ENCODE results near the gene ATOH7. TPM values are rescaled to one million over a fixed set of nuclear protein-coding genes. Genes with fewer than 3 reads are reported as not detected.
"Not testable (repeated sequence)": the region's sequence is repeated elsewhere in the genome, so short reads cannot be mapped to it uniquely, and the experiment has no call there.

ATOH7 gene
- total RNA-seq, 1 experiment from 2014 or later, result not detected

DNA sequence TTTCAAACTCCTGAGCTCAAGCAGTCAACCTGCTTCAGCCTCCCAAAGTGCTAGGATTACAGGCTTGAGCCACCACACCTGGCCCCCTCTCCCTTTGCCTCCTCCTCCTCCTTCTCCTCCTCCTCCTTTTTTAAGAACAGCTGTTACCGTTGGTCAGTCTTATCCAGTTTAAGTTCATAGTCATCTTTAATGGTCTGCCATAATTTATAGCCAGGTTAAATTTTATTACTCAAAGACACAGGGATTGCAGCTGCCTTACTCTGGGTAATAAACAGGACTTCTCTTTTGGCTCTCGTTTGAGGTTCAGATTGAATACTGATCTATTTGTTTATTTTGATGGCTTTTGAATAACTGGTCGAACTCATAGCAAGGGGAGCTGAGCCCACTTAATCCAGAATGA, 35.2 kb downstream of the ATOH7 start:
- CTCF ChIA-PET, result no interaction called here
- no peak for DNase-seq
- POLR2A ChIA-PET (ENCODE audit: unreplicated experiment), result no interaction called here

DNA sequence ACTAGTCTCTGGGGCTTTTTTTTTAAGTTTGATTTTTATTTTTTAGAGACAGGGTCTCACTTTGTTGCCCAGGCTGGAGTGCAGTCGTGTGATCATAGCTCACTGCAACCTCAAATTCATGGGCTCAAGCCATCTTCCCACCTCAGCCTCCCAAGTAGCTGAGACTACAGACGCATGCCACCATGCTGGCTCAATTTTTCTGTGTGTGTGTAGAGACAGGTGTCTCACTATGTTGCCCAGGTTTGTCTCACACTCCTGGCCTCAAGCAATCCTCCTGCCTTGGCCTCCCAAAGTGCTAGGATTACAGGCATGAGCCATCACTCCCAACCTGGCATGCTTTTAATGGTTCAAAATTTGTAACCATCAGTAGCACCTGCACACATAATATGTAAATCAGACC, 36.1 kb downstream of the ATOH7 start:
- H3K27me3 ChIP-seq (ENCODE audit: insufficient read depth, low read depth); BruUV-seq (replicated peaks); H4K20me1 ChIP-seq (ENCODE audit: insufficient read depth); H2AFZ ChIP-seq; H3K4me1 ChIP-seq (replicated peaks; ENCODE audit: insufficient read depth); H3K9me2 ChIP-seq (ENCODE audit: insufficient read depth); H3K4me2 ChIP-seq; H3K27ac ChIP-seq; CTCF ChIA-PET; H3K79me2 ChIP-seq (ENCODE audit: low read depth); intact Hi-C loops (cut with micrococcal nuclease; ENCODE audit: unreplicated experiment); H3K9me3 ChIP-seq (ENCODE audit: insufficient read depth, low read depth); H3K36me3 ChIP-seq (ENCODE audit: low read depth); H3K4me3 ChIP-seq; POLR2A ChIA-PET (ENCODE audit: unreplicated experiment); DNase-seq; H3F3A ChIP-seq (ENCODE audit: insufficient read depth, low read depth): not testable (repeated sequence)

More for the DNA sequence above, 35.2 kb downstream of the ATOH7 start:
- Histone ChIP-seq H3K36me3 (ENCODE audit: low read depth) (no peaks in the 10 kb centered on the region), H3K4me2 (no peak overlapping the region), H2AFZ (no peak overlapping the region), H3K4me1 (replicated peaks; ENCODE audit: insufficient read depth) (peaks cover 8% of the 10 kb centered on the region; the same call in 1 of the 2 replicates), H3K79me2 (ENCODE audit: low read depth) (no peaks in the 10 kb centered on the region), H3K4me3 (no peak overlapping the region), H3K9me3 (ENCODE audit: insufficient read depth, low read depth) (0 out of 2 replicates have a peak, but pooled peaks cover under 1% of the 10 kb centered on the region), H4K20me1 (ENCODE audit: insufficient read depth) (no peaks in the 10 kb centered on the region), H3K9me2 (ENCODE audit: insufficient read depth) (no peaks in the 10 kb centered on the region), H3K27me3 (ENCODE audit: insufficient read depth, low read depth) (no peaks in the 10 kb centered on the region), H3K27ac (no peak overlapping the region), H3F3A (ENCODE audit: insufficient read depth, low read depth) (no peaks in the 10 kb centered on the region)
- TF ChIP-seq, protein P1, sequence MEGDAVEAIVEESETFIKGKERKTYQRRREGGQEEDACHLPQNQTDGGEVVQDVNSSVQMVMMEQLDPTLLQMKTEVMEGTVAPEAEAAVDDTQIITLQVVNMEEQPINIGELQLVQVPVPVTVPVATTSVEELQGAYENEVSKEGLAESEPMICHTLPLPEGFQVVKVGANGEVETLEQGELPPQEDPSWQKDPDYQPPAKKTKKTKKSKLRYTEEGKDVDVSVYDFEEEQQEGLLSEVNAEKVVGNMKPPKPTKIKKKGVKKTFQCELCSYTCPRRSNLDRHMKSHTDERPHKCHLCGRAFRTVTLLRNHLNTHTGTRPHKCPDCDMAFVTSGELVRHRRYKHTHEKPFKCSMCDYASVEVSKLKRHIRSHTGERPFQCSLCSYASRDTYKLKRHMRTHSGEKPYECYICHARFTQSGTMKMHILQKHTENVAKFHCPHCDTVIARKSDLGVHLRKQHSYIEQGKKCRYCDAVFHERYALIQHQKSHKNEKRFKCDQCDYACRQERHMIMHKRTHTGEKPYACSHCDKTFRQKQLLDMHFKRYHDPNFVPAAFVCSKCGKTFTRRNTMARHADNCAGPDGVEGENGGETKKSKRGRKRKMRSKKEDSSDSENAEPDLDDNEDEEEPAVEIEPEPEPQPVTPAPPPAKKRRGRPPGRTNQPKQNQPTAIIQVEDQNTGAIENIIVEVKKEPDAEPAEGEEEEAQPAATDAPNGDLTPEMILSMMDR (conservative IDR thresholded peaks at IDR 0.05), result no peak
- TF ChIP-seq EZH2 (IDR thresholded peaks at IDR 0.05; ENCODE audit: low read depth), result no peak
- intact Hi-C loops (cut with micrococcal nuclease; ENCODE audit: unreplicated experiment), result no loop called here
- BruUV-seq (replicated peaks), result no TSS peak

DNA sequence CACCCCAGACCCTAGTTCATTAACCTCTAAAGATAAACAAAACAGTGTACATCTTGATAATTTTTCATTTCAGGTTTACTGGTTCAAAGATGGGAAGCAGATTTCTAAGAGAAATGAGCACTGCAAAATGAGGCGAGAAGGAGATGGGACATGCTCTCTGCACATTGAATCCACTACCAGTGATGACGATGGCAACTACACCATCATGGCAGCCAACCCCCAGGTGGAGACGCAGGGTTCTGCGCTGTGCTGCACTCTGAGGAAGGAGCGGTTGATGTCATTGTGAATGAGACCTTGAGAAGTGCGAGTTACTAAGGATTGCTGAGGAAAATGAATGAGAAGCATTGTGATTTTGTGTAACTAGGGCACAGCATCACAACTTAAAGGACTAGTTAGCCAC, 37.6 kb downstream of the ATOH7 start:
- H3K4me1 ChIP-seq (replicated peaks; ENCODE audit: insufficient read depth), result peaks cover 8% of the 10 kb centered on the region; the same call in 1 of the 2 replicates
- H3K4me3 ChIP-seq, result no peak overlapping the region
- no peaks in the 10 kb centered on the region for H3F3A ChIP-seq (ENCODE audit: insufficient read depth, low read depth)
- H3K27me3 ChIP-seq (ENCODE audit: insufficient read depth, low read depth), result no peaks in the 10 kb centered on the region
- H3K9me2 ChIP-seq (ENCODE audit: insufficient read depth), result no peaks in the 10 kb centered on the region
- no peak overlapping the region for H2AFZ ChIP-seq
- no peak overlapping the region for H3K4me2 ChIP-seq
- DNase-seq, result no peak
- no peaks in the 10 kb centered on the region for H4K20me1 ChIP-seq (ENCODE audit: insufficient read depth)
- H3K27ac ChIP-seq, result no peak overlapping the region
- no TSS peak for BruUV-seq (replicated peaks)
- peaks cover 5% of the 10 kb centered on the region; the same call in 1 of the 2 replicates for H3K9me3 ChIP-seq (ENCODE audit: insufficient read depth, low read depth)
- no peaks in the 10 kb centered on the region for H3K36me3 ChIP-seq (ENCODE audit: low read depth)
- no peaks in the 10 kb centered on the region for H3K79me2 ChIP-seq (ENCODE audit: low read depth)
- CTCF ChIA-PET, result no interaction called here
- POLR2A ChIA-PET (ENCODE audit: unreplicated experiment), result no interaction called here
- intact Hi-C loops (cut with micrococcal nuclease; ENCODE audit: unreplicated experiment), result no loop called here
- TF ChIP-seq EZH2 (IDR thresholded peaks at IDR 0.05; ENCODE audit: low read depth), result no peak
- TF ChIP-seq, protein P1 (conservative IDR thresholded peaks at IDR 0.05), result no peak

DNA sequence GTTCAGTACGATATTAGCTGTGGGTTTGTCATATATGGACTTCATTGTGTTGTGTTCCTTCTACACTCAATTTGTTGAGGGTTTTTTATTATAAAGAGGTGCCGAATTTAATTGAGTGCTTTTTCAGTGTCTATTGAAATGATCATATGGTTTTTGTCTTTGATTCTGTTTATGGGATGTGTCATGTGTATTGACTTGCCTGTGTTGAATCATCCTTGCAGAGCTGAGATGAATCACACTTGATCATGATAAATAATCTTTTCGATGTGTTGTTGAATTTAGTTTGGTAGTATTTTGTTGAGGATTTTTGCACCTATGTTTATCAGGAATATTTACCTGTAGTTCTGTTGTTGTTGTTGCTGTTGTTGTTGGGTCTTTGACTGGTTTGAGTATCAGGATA, 39.8 kb downstream of the ATOH7 start:
- TF ChIP-seq EZH2 (IDR thresholded peaks at IDR 0.05; ENCODE audit: low read depth), result no peak
- TF ChIP-seq, protein P1 (conservative IDR thresholded peaks at IDR 0.05), result no peak
- ChIA-PET POLR2A (ENCODE audit: unreplicated experiment) (no interaction called here), CTCF (no interaction called here)
- intact Hi-C loops (cut with micrococcal nuclease; ENCODE audit: unreplicated experiment), result no loop called here
- Histone ChIP-seq H3K36me3 (ENCODE audit: low read depth) (no peaks in the 10 kb centered on the region), H3K4me3 (no peak overlapping the region), H3K4me1 (replicated peaks; ENCODE audit: insufficient read depth) (peaks cover 8% of the 10 kb centered on the region; the same call in 1 of the 2 replicates), H3F3A (ENCODE audit: insufficient read depth, low read depth) (no peaks in the 10 kb centered on the region), H3K9me2 (ENCODE audit: insufficient read depth) (peaks cover 5% of the 10 kb centered on the region; the same call in 1 of the 2 replicates), H2AFZ (no peak overlapping the region; the same call in 1 of the 2 replicates), H3K27ac (no peak overlapping the region), H3K4me2 (no peak overlapping the region), H3K79me2 (ENCODE audit: low read depth) (no peaks in the 10 kb centered on the region), H3K27me3 (ENCODE audit: insufficient read depth, low read depth) (no peaks in the 10 kb centered on the region), H4K20me1 (ENCODE audit: insufficient read depth) (no peaks in the 10 kb centered on the region), H3K9me3 (ENCODE audit: insufficient read depth, low read depth) (peaks cover 5% of the 10 kb centered on the region; the same call in 1 of the 2 replicates)
- BruUV-seq (replicated peaks), result no TSS peak
- no peak for DNase-seq

All from PC-9 (cell line).